ENCODE measurements around the gene ANKS1B.
"Not testable (repeated sequence)": the region's sequence is repeated elsewhere in the genome, so short reads cannot be mapped to it uniquely, and the experiment has no call there.

The ANKS1B gene

DNA sequence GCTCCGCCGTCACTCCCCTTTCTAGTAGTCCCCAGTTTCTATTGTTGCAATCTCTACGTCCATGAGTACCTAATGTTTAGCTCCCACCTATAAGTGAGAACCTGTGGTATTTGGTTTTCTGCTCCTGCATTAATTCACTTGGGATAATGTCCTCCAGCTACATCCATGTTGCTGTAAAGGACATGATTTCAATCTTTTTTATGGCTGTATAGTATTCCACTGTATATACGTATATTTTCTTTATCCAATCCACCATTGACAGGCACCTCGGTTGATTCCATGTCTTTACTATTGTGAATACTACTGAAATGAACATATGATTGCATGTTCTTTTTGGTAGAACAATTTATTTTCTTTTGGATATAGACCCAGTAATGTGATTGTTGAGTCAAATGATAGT lies 114.7 kb downstream of the ANKS1B start:
- no peak for DNase-seq (ENCODE audit: low read depth in 2 of 2)

DNA sequence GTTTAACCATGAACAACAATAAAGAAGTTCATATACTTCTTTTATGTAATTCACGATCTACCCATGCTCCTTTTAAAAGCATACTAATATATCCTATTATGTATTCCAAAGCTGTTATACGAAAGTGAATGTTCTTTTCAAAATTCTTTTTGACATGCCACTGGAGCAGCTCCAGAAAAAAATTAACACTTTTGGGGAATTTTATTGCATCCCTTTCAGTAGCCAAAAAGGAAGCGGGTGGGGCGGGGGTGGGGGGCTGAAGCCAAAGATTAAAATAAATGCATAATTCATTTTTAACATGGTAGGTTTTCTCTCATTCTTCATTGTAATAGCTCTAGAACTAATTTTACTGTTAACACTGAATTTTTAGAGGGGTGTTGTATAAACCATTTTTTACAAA lies 123.0 kb downstream of the ANKS1B start:
- DNase-seq (ENCODE audit: low read depth in 2 of 2) = no peak

GRCh38 chr12:99859126-99859525 lies 125.6 kb downstream of the ANKS1B start:
- DNase-seq (ENCODE audit: low read depth in 2 of 2) = no peak

DNA sequence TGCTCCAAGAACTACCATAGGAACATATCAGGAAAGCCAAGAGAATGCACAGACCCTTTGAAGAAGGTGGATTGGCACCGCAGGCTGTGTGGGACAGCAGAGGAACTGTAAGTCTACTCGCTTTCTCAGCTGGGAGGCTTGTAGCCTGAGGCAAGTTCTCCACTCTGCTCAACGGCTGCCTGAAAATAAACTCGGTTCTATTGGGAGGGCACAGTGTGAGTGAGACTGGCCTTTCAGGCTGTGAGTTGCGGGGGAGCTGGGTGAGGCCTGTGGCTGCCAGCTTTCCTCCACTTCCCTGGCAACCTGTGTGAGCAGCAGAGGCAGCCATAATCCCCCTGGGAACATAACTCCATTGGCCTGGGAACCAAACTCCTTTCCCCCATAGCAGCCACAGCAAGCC lies 132.1 kb downstream of the ANKS1B start:
- DNase-seq (ENCODE audit: low read depth in 2 of 2) = no peak

DNA sequence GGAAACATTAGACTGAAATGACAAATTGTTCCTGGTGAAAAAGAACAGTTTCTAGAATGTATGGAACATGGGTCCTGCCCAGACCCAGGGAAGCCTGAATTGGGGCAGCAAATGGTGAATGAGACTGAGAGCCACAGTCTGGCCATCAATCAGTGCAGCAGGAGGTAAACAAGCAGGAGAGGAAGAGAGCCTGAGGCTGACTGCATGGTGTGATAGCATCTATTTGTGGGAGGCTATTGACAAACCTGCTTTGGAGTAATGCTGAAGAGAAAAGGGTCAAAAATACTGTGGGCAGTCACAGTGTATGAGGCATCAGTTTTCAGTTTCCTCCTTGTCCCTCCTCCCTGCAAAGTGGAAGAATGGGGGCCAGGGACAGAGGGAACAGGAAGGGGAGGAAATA lies 136.8 kb downstream of the ANKS1B start:
- DNase-seq (ENCODE audit: low read depth in 2 of 2) = no peak

- no peak for DNase-seq (ENCODE audit: low read depth in 2 of 2)
Measured at GRCh38 chr12:99834710-99835109, 150.0 kb downstream of the ANKS1B start.

DNA sequence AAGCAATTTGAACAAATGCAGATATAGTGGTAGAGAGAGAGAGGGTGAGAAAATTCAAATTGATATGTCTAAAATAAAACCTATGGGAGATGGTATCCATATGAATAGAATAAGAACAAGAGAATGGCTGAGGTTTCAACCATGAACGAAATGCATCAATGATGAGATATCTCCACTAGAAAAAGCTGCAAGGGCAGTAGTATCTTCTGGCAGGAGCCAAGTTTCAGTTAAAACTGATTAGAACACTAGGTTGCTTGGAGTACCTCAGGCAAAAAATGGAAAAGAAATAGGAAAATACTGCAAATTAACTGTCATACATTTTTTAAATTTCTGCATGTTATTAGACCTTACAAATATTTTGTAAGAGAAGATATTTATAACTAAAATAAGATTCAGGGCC lies 151.3 kb downstream of the ANKS1B start:
- DNase-seq (ENCODE audit: low read depth in 2 of 2) = no peak

GRCh38 chr12:99824900-99825542 lies 159.7 kb downstream of the ANKS1B start:
- no peak for DNase-seq (ENCODE audit: low read depth in 2 of 2)

GRCh38 chr12:99822273-99822672 lies 162.5 kb downstream of the ANKS1B start:
- DNase-seq (ENCODE audit: low read depth in 2 of 2) = no peak

- no peak for DNase-seq (ENCODE audit: low read depth in 2 of 2)
Measured at GRCh38 chr12:99810718-99811593, 173.8 kb downstream of the ANKS1B start.

GRCh38 chr12:99809909-99810308 lies 174.8 kb downstream of the ANKS1B start:
- no peak for DNase-seq (ENCODE audit: low read depth in 2 of 2)

- no peak for DNase-seq (ENCODE audit: low read depth in 2 of 2)
Measured at GRCh38 chr12:99806304-99806703, 178.4 kb downstream of the ANKS1B start.

DNA sequence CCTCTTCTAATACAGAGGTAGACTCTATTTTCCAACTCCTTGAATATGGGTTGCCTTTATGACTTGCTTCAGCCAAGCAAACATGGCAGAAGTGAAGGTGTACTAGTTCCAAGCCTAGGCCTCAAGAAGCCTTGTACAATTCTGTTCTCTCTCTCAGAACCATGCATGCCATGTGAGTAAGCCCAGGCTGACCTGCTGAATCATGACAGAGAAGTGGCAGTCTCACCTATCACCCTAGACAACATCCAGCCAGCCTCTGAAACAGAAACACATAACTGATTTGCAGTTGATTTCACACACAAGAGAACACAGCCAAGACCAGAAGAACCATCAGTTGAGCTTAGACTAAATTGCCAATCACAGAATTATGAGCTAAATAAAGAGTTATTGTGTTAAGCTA lies 180.0 kb downstream of the ANKS1B start:
- no peak for DNase-seq (ENCODE audit: low read depth in 2 of 2)

DNA sequence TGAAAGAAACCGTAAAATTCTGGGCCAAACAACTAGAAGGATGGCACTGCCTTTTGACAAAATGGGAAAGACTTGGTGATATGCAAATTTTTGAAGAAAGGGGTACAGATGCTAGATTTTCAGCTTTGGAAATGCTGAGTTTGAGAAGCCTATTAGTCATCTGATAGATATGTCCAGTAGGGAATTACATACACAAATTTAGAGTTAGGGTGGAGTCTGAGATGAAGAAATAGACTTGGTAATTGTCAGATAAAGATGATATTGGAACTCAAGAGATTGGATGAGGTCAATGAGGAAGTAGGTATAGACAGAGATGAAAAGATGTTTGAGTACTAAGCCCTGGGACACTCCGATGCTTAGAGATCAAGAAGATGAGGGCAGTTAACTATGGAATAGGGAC lies 184.1 kb downstream of the ANKS1B start:
- no peak for DNase-seq (ENCODE audit: low read depth in 2 of 2)

- DNase-seq (ENCODE audit: low read depth in 2 of 2) = not testable (repeated sequence)
Measured at GRCh38 chr12:99797931-99798330, 186.8 kb downstream of the ANKS1B start.

DNA sequence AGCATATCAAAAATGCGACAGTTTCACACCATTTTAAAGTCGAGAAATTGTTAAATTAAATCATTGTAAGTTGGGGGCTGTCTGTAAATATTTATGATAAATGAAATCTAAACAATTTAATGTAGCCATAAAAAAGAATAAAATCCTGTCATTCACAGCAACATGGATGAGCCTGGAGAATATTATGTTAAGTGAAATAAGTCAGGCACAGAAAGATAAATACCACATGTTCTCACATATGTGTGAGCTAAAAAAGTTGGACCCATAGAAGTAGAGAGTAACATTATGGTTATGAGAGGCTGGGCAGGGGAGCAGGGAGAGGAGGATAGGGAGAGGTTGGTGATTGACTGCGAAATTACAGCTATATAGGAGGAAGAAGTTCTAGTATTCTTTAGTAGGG lies 201.3 kb downstream of the ANKS1B start:
- DNase-seq (ENCODE audit: low read depth in 2 of 2) = no peak

- DNase-seq (ENCODE audit: low read depth in 2 of 2) = no peak
Measured at GRCh38 chr12:99772274-99772673, 212.5 kb downstream of the ANKS1B start.

GRCh38 chr12:99771659-99772058 lies 213.1 kb downstream of the ANKS1B start:
- DNase-seq (ENCODE audit: low read depth in 2 of 2) = no peak

DNA sequence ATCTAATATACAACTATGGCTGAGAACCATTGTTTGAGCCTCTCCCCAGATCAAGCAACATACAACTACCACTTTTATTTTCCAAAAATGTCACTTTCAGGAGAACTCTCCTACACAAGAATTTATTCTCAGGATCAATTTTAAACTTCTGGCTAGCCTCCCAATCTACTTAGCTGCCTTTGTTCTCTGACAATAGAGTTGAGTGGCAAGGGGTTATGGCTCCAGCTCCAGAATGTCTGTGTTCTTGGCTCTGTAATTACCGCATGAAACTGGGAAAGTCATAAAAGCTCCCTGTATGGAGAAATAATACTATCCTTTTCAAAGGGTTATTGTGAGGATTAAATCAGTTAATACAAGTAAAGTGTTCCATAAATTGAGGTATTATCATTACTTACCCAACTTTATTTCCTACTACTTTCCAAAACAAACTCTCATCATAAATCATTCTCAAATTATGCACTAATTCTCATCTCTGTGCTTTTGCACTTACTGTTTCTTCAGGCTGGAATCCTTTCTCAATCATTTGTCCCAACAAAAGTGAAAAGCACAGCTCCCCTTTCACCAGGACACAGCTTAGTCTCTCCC lies 215.2 kb downstream of the ANKS1B start:
- DNase-seq (ENCODE audit: low read depth in 2 of 2) = no peak

DNA sequence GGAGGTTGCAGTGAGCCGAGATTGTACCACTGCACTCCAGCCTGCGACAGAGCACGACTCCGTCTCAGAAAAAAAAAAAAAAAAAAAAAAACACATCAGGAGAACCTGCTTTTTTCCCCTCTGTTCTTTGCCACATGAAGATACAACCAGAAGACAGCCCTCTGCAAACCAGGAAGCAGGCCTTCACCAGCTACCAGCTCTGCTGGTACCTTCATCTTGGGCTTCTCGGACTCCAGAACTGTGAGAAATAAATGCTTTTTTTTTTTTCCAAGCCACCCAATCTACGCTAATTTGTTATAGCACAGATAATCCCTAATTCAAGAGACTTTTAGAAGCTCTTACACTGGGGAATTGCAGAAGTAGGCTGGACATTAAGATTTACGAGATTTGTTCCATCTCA lies 216.0 kb downstream of the ANKS1B start:
- no peak for DNase-seq (ENCODE audit: low read depth in 2 of 2)

GRCh38 chr12:99767809-99768208 lies 216.9 kb downstream of the ANKS1B start:
- no peak for DNase-seq (ENCODE audit: low read depth in 2 of 2)

DNA sequence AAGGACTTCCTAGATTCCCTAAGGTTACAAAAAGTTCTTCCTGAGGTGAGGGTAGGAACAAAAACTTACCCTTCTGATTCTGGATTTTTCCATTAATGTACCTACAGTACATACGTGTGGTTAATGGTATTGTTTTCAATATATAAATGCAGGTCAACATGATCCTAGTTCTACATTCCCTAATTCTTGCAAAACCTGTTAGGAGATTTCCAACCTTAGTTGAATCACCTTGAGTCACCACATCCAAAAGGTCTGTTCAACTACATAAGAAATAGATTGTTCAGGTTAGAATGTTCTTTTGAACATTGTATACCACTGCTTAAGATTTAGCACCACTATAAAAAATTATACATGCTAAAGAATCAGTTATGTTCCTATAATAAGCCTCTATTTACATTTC lies 218.3 kb downstream of the ANKS1B start:
- no peak for DNase-seq (ENCODE audit: low read depth in 2 of 2)

Data from stimulated activated CD8-positive, alpha-beta memory T cell treated with anti-CD3 and anti-CD28 coated beads, Interleukin-2, amount 100 ng/mL, for 48 hours (primary cell).